Ammon's horn (tissue), 1 donor: ENCODE measurements around the gene PCK2.
"Not testable (repeated sequence)": the region's sequence is repeated elsewhere in the genome, so short reads cannot be mapped to it uniquely, and the experiment has no call there.

Experiments
- DNase-seq: peaks from one replicate; pipeline ENCODE4 v3.0.0-alpha.2; 2016; ENCODE audit warnings: low spot score

Gene PCK2

GRCh38 chr14:24093901-24094840 is at the start of gene PCK2:
TSS of gene PCK2 (plus strand) at chr14:24094311. CDS start at chr14:24094406, 95 bp downstream.
- peak; percentile 83 for DNase-seq

GRCh38 chr14:24049002-24049401 is 45.1 kb upstream of the PCK2 start:
- peak; percentile 3 for DNase-seq

- not testable (repeated sequence) for DNase-seq
These were observed 43.4 kb upstream of the PCK2 start for GRCh38 chr14:24050753-24051152.

GRCh38 chr14:24051176-24051788 is 42.8 kb upstream of the PCK2 start:
- no peak for DNase-seq

- DNase-seq = peak; percentile 83
These were observed 42.1 kb upstream of the PCK2 start, which contains the start of gene CARMIL3 for GRCh38 chr14:24051789-24052655. TSS of gene CARMIL3 (plus strand) at chr14:24052009. CDS start at chr14:24052154, 145 bp downstream.

- no peak for DNase-seq
These were observed 41.2 kb upstream of the PCK2 start for GRCh38 chr14:24052656-24053547.

- no peak for DNase-seq
These were observed 40.4 kb upstream of the PCK2 start for GRCh38 chr14:24053548-24054323.

- no peak for DNase-seq
These were observed 39.8 kb upstream of the PCK2 start for GRCh38 chr14:24054324-24054641.

GRCh38 chr14:24054646-24055045 is 39.5 kb upstream of the PCK2 start:
- no peak for DNase-seq

GRCh38 chr14:24055971-24056799 is 37.9 kb upstream of the PCK2 start:
- no peak for DNase-seq

GRCh38 chr14:24056800-24057184 is 37.3 kb upstream of the PCK2 start:
- DNase-seq = no peak

- no peak for DNase-seq
These were observed 36.8 kb upstream of the PCK2 start for GRCh38 chr14:24057271-24057670.

- no peak for DNase-seq
These were observed 36.2 kb upstream of the PCK2 start for GRCh38 chr14:24057867-24058259.

- peak; percentile 85 for DNase-seq
These were observed 35.7 kb upstream of the PCK2 start for GRCh38 chr14:24058260-24058950.

- no peak for DNase-seq
These were observed 35.1 kb upstream of the PCK2 start for GRCh38 chr14:24058951-24059475.

GRCh38 chr14:24059841-24060388 is 34.2 kb upstream of the PCK2 start:
- no peak for DNase-seq

GRCh38 chr14:24060443-24060842 is 33.7 kb upstream of the PCK2 start:
- DNase-seq = no peak
